ENCODE measurements around the gene NCL.

GRCh38 chr2:231433990-231434389 lies 30.3 kb downstream of the NCL start:
- TF ChIP-seq CTCF (conservative IDR thresholded peaks at IDR 0.05; ENCODE audit: low read depth, low read length) (no peak), EZH2 (IDR thresholded peaks at IDR 0.05; ENCODE audit: borderline replicate concordance, low read depth, low read length, poor library complexity, severe bottlenecking) (no peak)

Measured in A673 (cell line).